ENCODE data around the gene HNRNPA3.
"Not testable (repeated sequence)": the region's sequence is repeated elsewhere in the genome, so short reads cannot be mapped to it uniquely, and the experiment has no call there.

HNRNPA3 gene

GRCh38 chr2:177244244-177244771 is 31.7 kb downstream of the HNRNPA3 start:
- H3K4me1 ChIP-seq = peaks cover 7 to 98% (median 77%) of the 10 kb centered on the region in 4 donors
- no peaks in the 10 kb centered on the region for H3K9me3 ChIP-seq
- peak overlapping the region; percentile 50 to 78 for H3K27ac ChIP-seq
- intact Hi-C loops (cut with DNase I; ENCODE audit: low total_unique reads) = no loop called here
- TF ChIP-seq, protein P1, sequence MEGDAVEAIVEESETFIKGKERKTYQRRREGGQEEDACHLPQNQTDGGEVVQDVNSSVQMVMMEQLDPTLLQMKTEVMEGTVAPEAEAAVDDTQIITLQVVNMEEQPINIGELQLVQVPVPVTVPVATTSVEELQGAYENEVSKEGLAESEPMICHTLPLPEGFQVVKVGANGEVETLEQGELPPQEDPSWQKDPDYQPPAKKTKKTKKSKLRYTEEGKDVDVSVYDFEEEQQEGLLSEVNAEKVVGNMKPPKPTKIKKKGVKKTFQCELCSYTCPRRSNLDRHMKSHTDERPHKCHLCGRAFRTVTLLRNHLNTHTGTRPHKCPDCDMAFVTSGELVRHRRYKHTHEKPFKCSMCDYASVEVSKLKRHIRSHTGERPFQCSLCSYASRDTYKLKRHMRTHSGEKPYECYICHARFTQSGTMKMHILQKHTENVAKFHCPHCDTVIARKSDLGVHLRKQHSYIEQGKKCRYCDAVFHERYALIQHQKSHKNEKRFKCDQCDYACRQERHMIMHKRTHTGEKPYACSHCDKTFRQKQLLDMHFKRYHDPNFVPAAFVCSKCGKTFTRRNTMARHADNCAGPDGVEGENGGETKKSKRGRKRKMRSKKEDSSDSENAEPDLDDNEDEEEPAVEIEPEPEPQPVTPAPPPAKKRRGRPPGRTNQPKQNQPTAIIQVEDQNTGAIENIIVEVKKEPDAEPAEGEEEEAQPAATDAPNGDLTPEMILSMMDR (IDR thresholded peaks at IDR 0.05) = no peak
- no peak for DNase-seq
- no peaks in the 10 kb centered on the region for H3K36me3 ChIP-seq
- no peaks in the 10 kb centered on the region for H3K27me3 ChIP-seq
- no peak overlapping the region for H3K4me3 ChIP-seq

- H3K9me3 ChIP-seq = no peaks in the 10 kb centered on the region
- peaks cover 5 to 98% (median 72%) of the 10 kb centered on the region in 4 donors for H3K4me1 ChIP-seq
- no peaks in the 10 kb centered on the region for H3K27me3 ChIP-seq
- DNase-seq = no peak
- H3K27ac ChIP-seq = peak overlapping the region; percentile 50 to 78
- no peak overlapping the region for H3K4me3 ChIP-seq
- intact Hi-C loops (cut with DNase I; ENCODE audit: low total_unique reads) = no loop called here
- H3K36me3 ChIP-seq = no peaks in the 10 kb centered on the region
- TF ChIP-seq, protein P1 (IDR thresholded peaks at IDR 0.05) = no peak
Measured at GRCh38 chr2:177245010-177245422, 32.4 kb downstream of the HNRNPA3 start.

GRCh38 chr2:177246000-177246399 is 33.4 kb downstream of the HNRNPA3 start:
- intact Hi-C loops (cut with DNase I; ENCODE audit: low total_unique reads) = no loop called here
- H3K4me3 ChIP-seq = no peak overlapping the region
- no peak for DNase-seq
- peak overlapping the region; percentile 9 to 50 for H3K27ac ChIP-seq
- no peaks in the 10 kb centered on the region for H3K36me3 ChIP-seq
- H3K27me3 ChIP-seq = no peaks in the 10 kb centered on the region
- no peaks in the 10 kb centered on the region for H3K9me3 ChIP-seq
- TF ChIP-seq, protein P1 (IDR thresholded peaks at IDR 0.05) = no peak
- peaks cover 5 to 98% (median 69%) of the 10 kb centered on the region in 4 donors for H3K4me1 ChIP-seq

GRCh38 chr2:177246523-177247030 is 34.0 kb downstream of the HNRNPA3 start:
- Histone ChIP-seq H3K4me1 (peaks cover 5 to 98% (median 69%) of the 10 kb centered on the region in 4 donors), H3K27ac (peak overlapping the region in 1 of 2 donors; percentile 9)
- H3K4me3 ChIP-seq; H3K9me3 ChIP-seq; intact Hi-C loops (cut with DNase I; ENCODE audit: low total_unique reads); H3K27me3 ChIP-seq; DNase-seq; H3K36me3 ChIP-seq: not testable (repeated sequence)

GRCh38 chr2:177247693-177248262 is 35.2 kb downstream of the HNRNPA3 start:
- Histone ChIP-seq H3K27me3 (no peaks in the 10 kb centered on the region), H3K36me3 (no peaks in the 10 kb centered on the region), H3K27ac (no peak overlapping the region), H3K9me3 (no peaks in the 10 kb centered on the region), H3K4me1 (peaks cover 5 to 100% (median 70%) of the 10 kb centered on the region in 4 donors), H3K4me3 (no peak overlapping the region)
- DNase-seq = no peak
- intact Hi-C loops (cut with DNase I; ENCODE audit: low total_unique reads) = no loop called here
- TF ChIP-seq, protein P1 (IDR thresholded peaks at IDR 0.05) = no peak

GRCh38 chr2:177249038-177249437 is 36.4 kb downstream of the HNRNPA3 start:
- TF ChIP-seq, protein P1 (IDR thresholded peaks at IDR 0.05) = no peak
- intact Hi-C loops (cut with DNase I; ENCODE audit: low total_unique reads) = no loop called here
- no peaks in the 10 kb centered on the region for H3K36me3 ChIP-seq
- DNase-seq = no peak
- peaks cover 5 to 98% (median 67%) of the 10 kb centered on the region in 4 donors for H3K4me1 ChIP-seq
- H3K27ac ChIP-seq = no peak overlapping the region
- no peak overlapping the region for H3K4me3 ChIP-seq
- no peaks in the 10 kb centered on the region for H3K27me3 ChIP-seq
- H3K9me3 ChIP-seq = no peaks in the 10 kb centered on the region

All from tibial artery (tissue), 4 donors.